ENCODE measurements around the gene NCOA1. TPM values are rescaled to one million over a fixed set of nuclear protein-coding genes. Genes with fewer than 3 reads are reported as not detected.

The NCOA1 gene
- total RNA-seq, 1 experiment from 2014 or later: 24.6 TPM

GRCh38 chr2:24452502-24452885, 38.6 kb upstream of the NCOA1 start:
- intact Hi-C loops (cut with micrococcal nuclease; ENCODE audit: unreplicated experiment) (no loop called here), in situ Hi-C loops (cut with HindIII; ENCODE audit: low pct_unique_long_range_greater_than_20kb, low sequenced_read_pairs) (no loop called here)
- Histone ChIP-seq H3K4me1 (ENCODE audit: control insufficient read depth, insufficient read depth, low read length) (peaks cover 5% of the 10 kb centered on the region; the same call in 1 of the 2 replicates), H3K27me3 (ENCODE audit: control insufficient read depth, insufficient read depth, low read length) (no peaks in the 10 kb centered on the region; the same call in 1 of the 2 replicates), H3K9me3 (ENCODE audit: control insufficient read depth, insufficient read depth, low read depth, low read length) (peaks cover 11% of the 10 kb centered on the region), H3K27ac (ENCODE audit: low read length) (no peak overlapping the region), H3K4me3 (ENCODE audit: low read depth in 2 of 2, low read length in 2 of 2) (no peak overlapping the region), H3K36me3 (ENCODE audit: control insufficient read depth, insufficient read depth, low read length) (no peaks in the 10 kb centered on the region)
- no TSS peak for BruUV-seq (replicated peaks)
- ATAC-seq (no peak), DNase-seq (ENCODE audit: low read depth, low spot score) (no peak)
- TF ChIP-seq SIN3A (IDR thresholded peaks at IDR 0.05; ENCODE audit: borderline replicate concordance, insufficient read depth, low read depth, low read length) (no peak), REST (IDR thresholded peaks at IDR 0.05; ENCODE audit: insufficient read depth in 1 of 2, low read depth in 2 of 2, low read length in 1 of 2) (no peak), CTCF (IDR thresholded peaks at IDR 0.05) (no peak), TCF7L2 (IDR thresholded peaks at IDR 0.05; ENCODE audit: low read depth, low read length) (no peak), POLR2AphosphoS5 (IDR thresholded peaks at IDR 0.05; ENCODE audit: low read depth, low read length) (no peak)
- CTCF ChIA-PET: no interaction called here
- POLR2A ChIA-PET: no interaction called here

- Histone ChIP-seq H3K9me3 (ENCODE audit: control insufficient read depth, insufficient read depth, low read depth, low read length) (peaks cover 9% of the 10 kb centered on the region), H3K27ac (ENCODE audit: low read length) (no peak overlapping the region), H3K27me3 (ENCODE audit: control insufficient read depth, insufficient read depth, low read length) (no peaks in the 10 kb centered on the region; the same call in 1 of the 2 replicates), H3K4me3 (ENCODE audit: low read depth in 2 of 2, low read length in 2 of 2) (no peak overlapping the region), H3K36me3 (ENCODE audit: control insufficient read depth, insufficient read depth, low read length) (no peaks in the 10 kb centered on the region), H3K4me1 (ENCODE audit: control insufficient read depth, insufficient read depth, low read length) (peaks cover 5% of the 10 kb centered on the region; the same call in 1 of the 2 replicates)
- no TSS peak for BruUV-seq (replicated peaks)
- ChIA-PET CTCF (interaction anchor here (0.6 to 0.7 kb wide), 2 partner anchors 33 to 343 kb away, joined by 3 read pairs; no protein-coding TSS in a partner anchor), POLR2A (interaction anchor here (1.3 kb wide), 1 partner anchor 33 kb away, joined by 3 read pairs; no protein-coding TSS in a partner anchor)
- ATAC-seq: no peak
- TF ChIP-seq CTCF (IDR thresholded peaks at IDR 0.05): no peak
- TF ChIP-seq POLR2AphosphoS5 (IDR thresholded peaks at IDR 0.05; ENCODE audit: low read depth, low read length): no peak
- no peak for TF ChIP-seq TCF7L2 (IDR thresholded peaks at IDR 0.05; ENCODE audit: low read depth, low read length)
- no peak for TF ChIP-seq REST (IDR thresholded peaks at IDR 0.05; ENCODE audit: insufficient read depth in 1 of 2, low read depth in 2 of 2, low read length in 1 of 2)
- TF ChIP-seq SIN3A (IDR thresholded peaks at IDR 0.05; ENCODE audit: borderline replicate concordance, insufficient read depth, low read depth, low read length): no peak
- no peak for DNase-seq (ENCODE audit: low read depth, low spot score)
- in situ Hi-C loops (cut with HindIII; ENCODE audit: low pct_unique_long_range_greater_than_20kb, low sequenced_read_pairs) (no loop called here), intact Hi-C loops (cut with micrococcal nuclease; ENCODE audit: unreplicated experiment) (no loop called here)
Measured at GRCh38 chr2:24453379-24454073, 37.5 kb upstream of the NCOA1 start.

All from Panc1 (cell line).